Ovary (tissue), 3 donors: Measurements from ENCODE around the gene MYH9.

Experiments used
- POLR2A ChIP-seq: fragments of 450-650 bp; IDR thresholded peaks from one replicate; pipeline ENCODE4 v1.6.1; 2017; ENCODE audit warnings: antibody characterized with exemption, mild to moderate bottlenecking, moderate library complexity
- TF ChIP-seq, protein P1 (sequence below), 3 donors: fragments of 450-650 bp in 2 of 3; fragments of 200-600 bp in 1 of 3; IDR thresholded peaks; one replicate each; pipeline versions ENCODE4 v1.5.1 to v1.8.0; 2016 to 2022; ENCODE audit warnings: antibody characterized with exemption in 3 of 3, mild to moderate bottlenecking in 1 of 3
- donor health status: DM: no; HTN: no; CAD: no.

GRCh38 chr22:36286096-36286957 lies 101.4 kb downstream of the MYH9 start:
- peak; percentile 6 for TF ChIP-seq POLR2A
- TF ChIP-seq, protein P1, sequence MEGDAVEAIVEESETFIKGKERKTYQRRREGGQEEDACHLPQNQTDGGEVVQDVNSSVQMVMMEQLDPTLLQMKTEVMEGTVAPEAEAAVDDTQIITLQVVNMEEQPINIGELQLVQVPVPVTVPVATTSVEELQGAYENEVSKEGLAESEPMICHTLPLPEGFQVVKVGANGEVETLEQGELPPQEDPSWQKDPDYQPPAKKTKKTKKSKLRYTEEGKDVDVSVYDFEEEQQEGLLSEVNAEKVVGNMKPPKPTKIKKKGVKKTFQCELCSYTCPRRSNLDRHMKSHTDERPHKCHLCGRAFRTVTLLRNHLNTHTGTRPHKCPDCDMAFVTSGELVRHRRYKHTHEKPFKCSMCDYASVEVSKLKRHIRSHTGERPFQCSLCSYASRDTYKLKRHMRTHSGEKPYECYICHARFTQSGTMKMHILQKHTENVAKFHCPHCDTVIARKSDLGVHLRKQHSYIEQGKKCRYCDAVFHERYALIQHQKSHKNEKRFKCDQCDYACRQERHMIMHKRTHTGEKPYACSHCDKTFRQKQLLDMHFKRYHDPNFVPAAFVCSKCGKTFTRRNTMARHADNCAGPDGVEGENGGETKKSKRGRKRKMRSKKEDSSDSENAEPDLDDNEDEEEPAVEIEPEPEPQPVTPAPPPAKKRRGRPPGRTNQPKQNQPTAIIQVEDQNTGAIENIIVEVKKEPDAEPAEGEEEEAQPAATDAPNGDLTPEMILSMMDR (IDR thresholded peaks at IDR 0.05) = peak; percentile 85 to 95 (median 91)
